NCI-H1417 (cell line): Measurements from ENCODE around the gene SALL4.
A peak's percentile ranks its signal among the peaks of the same experiment; 100 is the strongest.
"Not testable (repeated sequence)": the region's sequence is repeated elsewhere in the genome, so short reads cannot be mapped to it uniquely, and the experiment has no call there.

Experiments used
- DNase-seq, 3 experiments: peaks; one replicate each; lab custom pipeline; 2025; lab: John Stamatoyannopoulos, UW

SALL4 gene

GRCh38 chr20:51801823-51802123 lies 548 bp downstream of the SALL4 start:
- DNase-seq, result no peak

- peak in 2 of 3 experiments; percentile 63 for DNase-seq
Measured at GRCh38 chr20:51801122-51801822, 1.0 kb downstream of the SALL4 start.

- DNase-seq, result peak in 1 of 3 experiments; percentile 63
Measured at GRCh38 chr20:51800872-51801121, 1.5 kb downstream of the SALL4 start.

GRCh38 chr20:51800060-51800871 lies 2.1 kb downstream of the SALL4 start:
- peak; percentile 61 to 86 (median 80) for DNase-seq

GRCh38 chr20:51799401-51799860 lies 2.9 kb downstream of the SALL4 start:
- DNase-seq, result no peak

- DNase-seq, result peak; percentile 17 to 58 (median 40)
Measured at GRCh38 chr20:51797357-51798025, 4.8 kb downstream of the SALL4 start.

- no peak for DNase-seq
Measured at GRCh38 chr20:51796340-51796739, 6.0 kb downstream of the SALL4 start.

- DNase-seq, result no peak
Measured at GRCh38 chr20:51792960-51793359, 9.4 kb downstream of the SALL4 start.

GRCh38 chr20:51791626-51792025 lies 10.7 kb downstream of the SALL4 start:
- no peak for DNase-seq

- no peak for DNase-seq
Measured at GRCh38 chr20:51790256-51790655, 12.1 kb downstream of the SALL4 start.

- DNase-seq, result no peak
Measured at GRCh38 chr20:51789434-51789833, 12.9 kb downstream of the SALL4 start.

- no peak for DNase-seq
Measured at GRCh38 chr20:51788822-51789221, 13.5 kb downstream of the SALL4 start.

- DNase-seq, result no peak
Measured at GRCh38 chr20:51784299-51784698, 18.0 kb downstream of the SALL4 start.

- DNase-seq, result not testable (repeated sequence)
Measured at GRCh38 chr20:51778229-51778759, 24.0 kb downstream of the SALL4 start.

GRCh38 chr20:51775241-51775640 lies 27.1 kb downstream of the SALL4 start:
- DNase-seq, result no peak

- no peak for DNase-seq
Measured at GRCh38 chr20:51772236-51772635, 30.1 kb downstream of the SALL4 start.

GRCh38 chr20:51769976-51770615 lies 32.2 kb downstream of the SALL4 start:
- DNase-seq, result no peak

GRCh38 chr20:51768759-51769517 lies 33.4 kb downstream of the SALL4 start:
- peak in 2 of 3 experiments; percentile 28 to 39 for DNase-seq

- DNase-seq, result peak; percentile 21 to 77 (median 70)
Measured at GRCh38 chr20:51767867-51768758, 34.2 kb downstream of the SALL4 start, which contains the start of gene ATP9A. TSS of gene ATP9A (minus strand) at chr20:51768390. CDS start at chr20:51768369, 21 bp downstream.
